ENCODE results near the gene ADI1. TPM values are rescaled to one million over a fixed set of nuclear protein-coding genes. Genes with fewer than 3 reads are reported as not detected.
A peak's percentile ranks its signal among the peaks of the same experiment; 100 is the strongest.

The ADI1 gene
- total and polyA plus RNA-seq, 2 of the 8 experiments (the other 6 are each of a cell fraction or from before 2014, with no cell fraction given), result 12.2 to 40.2 TPM

DNA sequence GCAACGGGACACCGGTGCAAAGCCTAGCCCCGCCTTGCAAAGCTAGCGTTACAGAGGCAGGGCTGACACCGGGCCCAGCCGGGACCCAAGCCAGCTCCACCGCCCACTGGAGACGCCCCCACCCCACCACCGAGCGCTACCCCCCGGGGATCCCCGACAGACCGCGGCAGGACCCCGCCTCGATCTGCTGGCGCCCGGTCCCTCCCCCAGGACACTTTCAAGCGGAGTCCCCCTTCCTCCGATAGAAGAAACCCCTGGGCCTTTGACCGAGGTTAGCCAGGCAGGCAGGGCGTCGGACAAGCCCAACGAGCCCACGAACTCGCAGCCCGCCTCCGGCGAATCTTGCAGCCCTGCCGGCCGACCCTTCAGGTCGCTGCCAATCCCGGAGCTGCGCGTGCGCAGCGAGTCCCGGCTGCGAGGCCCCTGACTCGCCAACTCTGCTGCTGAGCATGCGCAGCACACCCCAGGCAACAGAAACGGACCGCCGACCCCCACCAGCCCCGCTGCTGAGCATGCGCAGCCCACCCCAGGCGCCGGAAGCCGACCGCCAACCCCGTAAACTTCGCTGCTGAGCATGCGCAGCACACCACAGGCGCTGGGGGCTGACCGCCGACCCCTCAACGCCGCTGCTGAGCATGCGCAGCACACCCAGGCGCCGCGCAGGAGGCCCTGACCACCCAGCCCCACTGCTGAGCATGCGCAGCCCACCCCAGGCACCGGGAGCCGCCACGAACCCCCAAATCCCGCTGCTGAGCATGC lies 656 bp downstream of the ADI1 start:
- ChIA-PET POLR2A (ENCODE audit: partially characterized antibody) (interaction anchor here (0.9 to 3.2 kb wide), 10 partner anchors 10 to 141 kb away, joined by 3 to 17 read pairs (median 4); partner anchors contain the start of gene RNASEH1), CTCF (ENCODE audit: partially characterized antibody) (no interaction called here)
- H2AFZ ChIP-seq (ENCODE audit: low read length), result no peak overlapping the region
- H3K79me2 ChIP-seq (ENCODE audit: control insufficient read depth in 1 of 2, insufficient read depth in 2 of 2, low read length in 2 of 2), result peaks cover 0 to 11% of the 10 kb centered on the region in 2 experiments; a peak in 1 of 4 replicates
- H4K91ac ChIP-seq (replicated peaks; ENCODE audit: insufficient read length, low read length), result no peak overlapping the region
- H2BK5ac ChIP-seq (ENCODE audit: low read depth, low read length), result peak overlapping the region; percentile 94
- no peak overlapping the region for H2BK15ac ChIP-seq (ENCODE audit: low read length)
- H3K4me1 ChIP-seq (replicated peaks in 1 of 4; ENCODE audit: control insufficient read depth in 3 of 4, insufficient read depth in 4 of 4, low read length in 3 of 4), result peaks cover 0 to 3% (median 1%) of the 10 kb centered on the region in 4 experiments; a peak in 3 of 7 replicates
- 1% methylated on average over 49 of the region's 67 CpGs; no CpG with 5 or more reads in 1 of the 2 experiments for WGBS, 2 experiments (ENCODE audit: extremely low coverage in 1 of 2, insufficient coverage in 1 of 2, insufficient read length in 1 of 2, insufficient replicate concordance in 2 of 2, low coverage in 1 of 2, low lambda C conversion rate in 2 of 2, missing lambda C conversion rate in 1 of 2)
- no peak overlapping the region for H2AK5ac ChIP-seq (ENCODE audit: low read depth, low read length)
- H3K4me3 ChIP-seq (ENCODE audit: extremely low read depth in 1 of 4, insufficient read depth in 2 of 4, low read depth in 3 of 4, low read length in 4 of 4), result peak overlapping the region; percentile 54 to 78 (median 70)
- no peaks in the 10 kb centered on the region; the same call in 1 of the 2 replicates for H3K79me1 ChIP-seq (ENCODE audit: low read depth, low read length)
- peak overlapping the region; percentile 86; the same call in 1 of the 2 replicates for H3K27ac ChIP-seq (ENCODE audit: low read depth, low read length)
- peak overlapping the region; percentile 94 for H4K5ac ChIP-seq (ENCODE audit: insufficient read length, low read depth, low read length)
- H2BK12ac ChIP-seq (ENCODE audit: low read depth, low read length), result no peak overlapping the region
- H4K8ac ChIP-seq (ENCODE audit: extremely low read depth, insufficient read depth, low read length), result peak overlapping the region; percentile 96; the same call in 1 of the 2 replicates
- FAIRE-seq, result no peak
- peak; percentile 98 to 99 for DNase-seq (ENCODE audit: low read depth in 1 of 2, low spot score in 2 of 2)
- H3K14ac ChIP-seq (ENCODE audit: insufficient read length), result no peak overlapping the region
- H3K27me3 ChIP-seq (replicated peaks in 1 of 4; ENCODE audit: control insufficient read depth in 3 of 4, extremely low read depth in 1 of 4, insufficient read depth in 3 of 4, low read length in 3 of 4), result no peaks in the 10 kb centered on the region
- peaks cover 9% of the 10 kb centered on the region for H3K23me2 ChIP-seq (ENCODE audit: low read depth, low read length)
- H3K36me3 ChIP-seq (ENCODE audit: control insufficient read depth in 2 of 4, insufficient read depth in 4 of 4, low read length in 3 of 4), result peaks cover 0 to 4% (median 0%) of the 10 kb centered on the region in 4 experiments; a peak in 1 of 8 replicates
- H3K4ac ChIP-seq (replicated peaks; ENCODE audit: insufficient read length, low read depth, low read length), result peak overlapping the region; percentile 89
- peak overlapping the region; percentile 90; the same call in 1 of the 2 replicates for H3K18ac ChIP-seq (ENCODE audit: extremely low read depth, low read length)
- no peak overlapping the region for H3K23ac ChIP-seq (ENCODE audit: insufficient read length)
- H3K9ac ChIP-seq (replicated peaks in 1 of 4; ENCODE audit: extremely low read depth in 1 of 4, low read depth in 3 of 4, low read length in 3 of 4), result peak overlapping the region; percentile 77 to 84 (median 78)
- H2BK20ac ChIP-seq (ENCODE audit: low read length), result no peak overlapping the region
- H3K4me2 ChIP-seq (ENCODE audit: insufficient read depth in 1 of 2, low read depth in 2 of 2, low read length in 2 of 2), result peak overlapping the region; percentile 72 to 82
- H3K56ac ChIP-seq (replicated peaks; ENCODE audit: insufficient read length, low read depth, low read length), result peak overlapping the region; percentile 83
- H4K20me1 ChIP-seq (replicated peaks in 1 of 2; ENCODE audit: control insufficient read depth in 1 of 2, insufficient read depth in 2 of 2, low read length in 2 of 2), result no peaks in the 10 kb centered on the region
- peak overlapping the region; percentile 41 for H2BK120ac ChIP-seq (replicated peaks; ENCODE audit: low read depth, low read length)
- no peaks in the 10 kb centered on the region for H3K9me3 ChIP-seq (ENCODE audit: insufficient read depth in 2 of 2, low read depth in 1 of 2, low read length in 1 of 2)
- TF ChIP-seq KDM4A (IDR thresholded peaks at IDR 0.05; ENCODE audit: low read depth, low read length, severe bottlenecking) (peak; percentile 57), MAFK (IDR thresholded peaks at IDR 0.05; ENCODE audit: low read depth, low read length) (no peak), PHF8 (conservative IDR thresholded peaks at IDR 0.05; ENCODE audit: low read depth, low read length) (peak; percentile 55), TAF7 (optimal IDR thresholded peaks at IDR 0.05; ENCODE audit: borderline replicate concordance, low read depth, low read length) (no peak), SP1 (IDR thresholded peaks at IDR 0.05; ENCODE audit: low read depth, low read length) (0 out of 2 replicates have a peak, but pooled peaks have one; percentile 9), POLR2AphosphoS5 (IDR thresholded peaks at IDR 0.05; ENCODE audit: low read depth, low read length) (peak; percentile 21; the same call in 1 of the 2 replicates), RBBP5 (IDR thresholded peaks at IDR 0.05; ENCODE audit: borderline replicate concordance, low read depth, low read length) (0 out of 2 replicates have a peak, but pooled peaks have one; percentile 11), HDAC2 (IDR thresholded peaks at IDR 0.05; ENCODE audit: borderline replicate concordance in 1 of 2, low read depth in 2 of 2, low read length in 2 of 2) (no peak), TEAD4 (IDR thresholded peaks at IDR 0.05; ENCODE audit: low read depth, low read length) (no peak)
- TF ChIP-seq, protein P1, sequence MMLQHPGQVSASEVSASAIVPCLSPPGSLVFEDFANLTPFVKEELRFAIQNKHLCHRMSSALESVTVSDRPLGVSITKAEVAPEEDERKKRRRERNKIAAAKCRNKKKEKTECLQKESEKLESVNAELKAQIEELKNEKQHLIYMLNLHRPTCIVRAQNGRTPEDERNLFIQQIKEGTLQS (IDR thresholded peaks at IDR 0.05; ENCODE audit: insufficient read depth, low read depth, low read length), result peak; percentile 78; the same call in 1 of the 2 replicates

Measured in H1 (cell line).